Activated CD8-positive, alpha-beta T cell treated with anti-CD3 and anti-CD28 coated beads for 36 hours (primary cell): ENCODE measurements around the gene CDC42BPB. TPM values are rescaled to one million over a fixed set of nuclear protein-coding genes. Genes with fewer than 3 reads are reported as not detected.

Source experiments
- ATAC-seq: fragments of 200-7000 bp; cut with Tn5 transposase; one replicate; pipeline ENCODE4 v1.10.0; 2021; ENCODE audit warnings: mild to moderate bottlenecking, moderate library complexity
- CTCF ChIA-PET: fragments of 350-600 bp; sonication (Branson Sonifier 250); formaldehyde crosslinking; loops from one replicate; lab custom pipeline; 2021; ENCODE audit warnings: antibody characterized with exemption; lab: Charles Lee
- POLR2A ChIA-PET: fragments of 350-600 bp; sonication (Branson Sonifier 250); formaldehyde crosslinking; loops from one replicate; lab custom pipeline; 2021; ENCODE audit warnings: antibody characterized with exemption; lab: Charles Lee
- DNase-seq: peaks from one replicate; pipeline ENCODE4 v3.0.0-alpha.2; 2020
- H3K27ac Mint-ChIP-seq: one replicate; pipeline ENCODE4 v1.8.0; 2021; ENCODE audit warnings: mild to moderate bottlenecking, mixed read lengths
- H3K27me3 Mint-ChIP-seq: one replicate; pipeline ENCODE4 v1.8.0; 2021; ENCODE audit warnings: mixed read lengths
- H3K36me3 Mint-ChIP-seq: one replicate; pipeline ENCODE4 v1.8.0; 2021; ENCODE audit warnings: low read depth, mixed read lengths
- H3K4me1 Mint-ChIP-seq: one replicate; pipeline ENCODE4 v1.8.0; 2021; ENCODE audit warnings: low read depth, mixed read lengths
- H3K4me3 Mint-ChIP-seq: one replicate; pipeline ENCODE4 v1.8.0; 2021; ENCODE audit warnings: mild to moderate bottlenecking, moderate library complexity, mixed read lengths
- H3K9me3 Mint-ChIP-seq: one replicate; pipeline ENCODE4 v1.8.0; 2021; ENCODE audit warnings: mixed read lengths
- intact Hi-C: fragments of 100-400 bp; cut with micrococcal nuclease; formaldehyde crosslinking; loops from one replicate; pipeline ENCODE4 v1.10.0; 2022
- total RNA-seq, 2 experiments: library from RNA; stranded (reverse); gene quantifications; one replicate each; pipeline ENCODE4 v1.2.3, GENCODE V29; 2021
- TF ChIP-seq, protein P1 (sequence below): fragments of 200-600 bp; IDR thresholded peaks from one replicate; pipeline ENCODE4 v1.8.0; 2022; ENCODE audit warnings: antibody characterized with exemption, mild to moderate bottlenecking

Gene CDC42BPB
- total RNA-seq, 2 experiments from 2014 or later, result 0.72 to 0.96 TPM

DNA sequence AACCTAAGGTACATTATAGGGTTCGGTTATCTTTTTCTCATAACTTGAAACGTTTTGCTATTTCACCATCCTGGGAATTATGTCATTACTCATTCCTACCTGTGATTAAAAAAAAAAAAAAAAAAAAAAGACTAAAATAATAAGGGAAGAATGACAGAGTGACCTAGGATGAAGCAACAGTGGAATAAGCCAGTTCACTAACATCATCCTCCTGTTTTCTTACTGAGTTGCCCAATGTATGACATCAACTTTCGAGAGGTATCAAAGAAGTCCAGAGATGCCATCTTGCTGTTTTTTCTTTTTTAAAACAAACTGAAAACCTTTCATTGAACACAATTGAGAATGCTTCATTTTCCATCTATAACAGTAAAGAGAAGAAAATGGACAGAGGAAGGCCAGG, 92.1 kb downstream of the CDC42BPB start:
- ChIA-PET POLR2A (no interaction called here), CTCF (interaction anchor here (1.0 kb wide), 1 partner anchor 10 kb away, joined by 3 read pairs; no protein-coding TSS in a partner anchor)
- Mint-ChIP-seq H3K36me3 (no peaks in the 10 kb centered on the region), H3K27ac (no peak overlapping the region), H3K9me3 (no peaks in the 10 kb centered on the region), H3K27me3 (no peaks in the 10 kb centered on the region), H3K4me1 (no peaks in the 10 kb centered on the region), H3K4me3 (no peak overlapping the region)
- ATAC-seq (no peak), DNase-seq (no peak)
- TF ChIP-seq, protein P1, sequence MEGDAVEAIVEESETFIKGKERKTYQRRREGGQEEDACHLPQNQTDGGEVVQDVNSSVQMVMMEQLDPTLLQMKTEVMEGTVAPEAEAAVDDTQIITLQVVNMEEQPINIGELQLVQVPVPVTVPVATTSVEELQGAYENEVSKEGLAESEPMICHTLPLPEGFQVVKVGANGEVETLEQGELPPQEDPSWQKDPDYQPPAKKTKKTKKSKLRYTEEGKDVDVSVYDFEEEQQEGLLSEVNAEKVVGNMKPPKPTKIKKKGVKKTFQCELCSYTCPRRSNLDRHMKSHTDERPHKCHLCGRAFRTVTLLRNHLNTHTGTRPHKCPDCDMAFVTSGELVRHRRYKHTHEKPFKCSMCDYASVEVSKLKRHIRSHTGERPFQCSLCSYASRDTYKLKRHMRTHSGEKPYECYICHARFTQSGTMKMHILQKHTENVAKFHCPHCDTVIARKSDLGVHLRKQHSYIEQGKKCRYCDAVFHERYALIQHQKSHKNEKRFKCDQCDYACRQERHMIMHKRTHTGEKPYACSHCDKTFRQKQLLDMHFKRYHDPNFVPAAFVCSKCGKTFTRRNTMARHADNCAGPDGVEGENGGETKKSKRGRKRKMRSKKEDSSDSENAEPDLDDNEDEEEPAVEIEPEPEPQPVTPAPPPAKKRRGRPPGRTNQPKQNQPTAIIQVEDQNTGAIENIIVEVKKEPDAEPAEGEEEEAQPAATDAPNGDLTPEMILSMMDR, result no peak
- intact Hi-C loops, result no loop called here

DNA sequence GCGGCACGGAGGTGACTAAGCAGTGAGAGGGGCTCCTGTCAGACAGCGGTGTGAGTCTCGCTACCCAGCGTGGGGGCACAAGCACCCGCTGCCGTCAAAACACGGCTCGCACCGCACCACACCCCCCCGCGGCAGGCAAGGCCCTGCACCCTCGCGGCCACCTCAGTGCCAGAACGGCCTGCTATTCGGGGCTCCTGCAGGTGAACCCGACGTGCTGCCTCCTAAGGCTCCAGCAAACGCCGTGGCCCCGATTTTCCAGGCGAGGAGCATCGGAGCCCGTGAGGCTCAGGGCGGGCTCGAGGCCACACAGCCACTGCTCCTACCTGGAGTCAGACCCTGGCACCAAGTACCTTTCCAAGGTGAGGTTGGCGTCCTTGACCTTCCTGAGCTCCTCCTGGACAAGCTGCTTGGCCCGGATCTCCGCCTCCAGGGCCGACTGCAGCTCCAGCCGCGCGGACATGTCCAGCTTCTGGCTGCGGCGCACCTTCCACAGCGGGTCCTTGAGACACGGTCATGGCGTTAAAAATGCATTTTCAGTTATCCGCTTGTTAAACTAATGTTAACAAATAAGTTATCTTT, 93.1 kb downstream of the CDC42BPB start:
- Mint-ChIP-seq H3K4me3 (no peak overlapping the region), H3K27ac (no peak overlapping the region), H3K9me3 (no peaks in the 10 kb centered on the region), H3K4me1 (no peaks in the 10 kb centered on the region), H3K27me3 (no peaks in the 10 kb centered on the region), H3K36me3 (no peaks in the 10 kb centered on the region)
- intact Hi-C loops, result no loop called here
- ChIA-PET POLR2A (no interaction called here), CTCF (no interaction called here)
- no peak for ATAC-seq
- no peak for DNase-seq
- TF ChIP-seq, protein P1, result no peak

DNA sequence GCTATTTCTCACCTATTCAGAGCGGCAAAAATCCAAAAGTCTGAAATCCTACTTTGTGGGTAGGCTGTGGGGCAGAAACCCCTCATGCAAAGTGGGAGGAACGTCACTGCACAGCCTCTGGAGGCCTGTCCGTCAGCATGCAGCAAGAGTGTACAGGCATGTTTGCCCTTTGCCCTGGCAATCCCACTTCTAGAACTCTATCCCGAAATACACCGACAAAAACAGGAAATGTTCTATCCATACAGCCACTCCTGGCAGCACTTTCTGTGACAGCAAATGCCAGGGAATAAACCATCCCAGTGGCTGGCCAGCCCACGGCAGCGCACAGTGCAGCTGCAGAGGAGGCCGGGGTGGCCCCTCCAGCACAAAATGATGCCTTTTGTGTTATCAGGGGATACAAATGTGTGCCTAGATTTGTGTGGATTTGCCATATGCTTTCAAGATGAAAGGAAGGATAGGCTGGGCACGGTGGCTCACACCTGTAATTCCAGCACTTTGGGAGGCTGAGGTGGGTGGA, 95.2 kb downstream of the CDC42BPB start:
- ATAC-seq, result no peak
- Mint-ChIP-seq H3K4me1 (no peaks in the 10 kb centered on the region), H3K27ac (no peak overlapping the region), H3K4me3 (no peak overlapping the region), H3K27me3 (no peaks in the 10 kb centered on the region), H3K36me3 (no peaks in the 10 kb centered on the region), H3K9me3 (no peaks in the 10 kb centered on the region)
- intact Hi-C loops, result no loop called here
- TF ChIP-seq, protein P1, result no peak
- CTCF ChIA-PET, result no interaction called here
- no peak for DNase-seq
- POLR2A ChIA-PET, result no interaction called here

DNA sequence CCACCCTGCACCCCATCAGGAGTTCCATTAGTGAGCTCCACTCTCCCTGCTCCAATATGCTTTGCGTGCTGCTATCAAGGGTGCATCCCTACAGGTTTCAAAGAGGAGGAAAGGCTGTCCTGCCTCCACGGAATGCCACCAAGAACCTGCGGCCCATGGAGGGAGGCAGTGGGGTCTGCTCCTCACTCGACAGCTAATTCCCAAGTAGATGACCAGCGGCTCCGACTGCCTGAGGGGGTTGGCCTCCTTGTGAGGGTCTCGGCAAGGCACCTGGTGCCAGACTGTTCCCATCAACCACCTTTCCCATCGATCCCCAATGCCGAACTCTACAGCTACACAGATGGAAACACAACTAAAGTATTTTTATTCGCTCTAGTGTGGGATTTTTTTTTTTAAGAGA, 98.9 kb downstream of the CDC42BPB start:
- Mint-ChIP-seq H3K9me3 (no peaks in the 10 kb centered on the region), H3K4me1 (no peaks in the 10 kb centered on the region), H3K4me3 (no peak overlapping the region), H3K27me3 (no peaks in the 10 kb centered on the region), H3K27ac (no peak overlapping the region), H3K36me3 (no peaks in the 10 kb centered on the region)
- ChIA-PET CTCF (interaction anchor here (1.6 kb wide), 1 partner anchor 263 kb away, joined by 3 read pairs; no protein-coding TSS in a partner anchor), POLR2A (no interaction called here)
- TF ChIP-seq, protein P1, result no peak
- ATAC-seq (no peak), DNase-seq (no peak)
- intact Hi-C loops, result no loop called here

DNA sequence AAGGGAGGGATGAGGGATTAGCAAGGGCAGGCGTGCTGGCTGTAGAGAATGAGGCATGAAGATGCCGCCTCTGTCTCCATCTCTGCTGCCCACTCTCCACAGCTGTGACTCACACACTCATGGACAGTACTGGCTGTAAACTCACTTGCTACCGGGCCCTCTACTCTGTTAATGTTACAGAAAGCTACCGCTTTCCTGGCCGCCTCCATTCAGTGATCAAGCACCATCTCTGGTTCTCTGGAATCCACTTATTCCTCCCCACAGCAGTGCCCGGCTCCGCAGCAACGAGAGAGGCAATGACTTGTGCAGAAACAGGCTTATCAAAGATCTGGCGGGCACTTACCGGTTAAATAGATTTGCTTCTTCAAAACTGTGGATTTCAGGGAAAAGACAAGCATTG, 100.1 kb downstream of the CDC42BPB start:
- no peak overlapping the region for H3K4me3 Mint-ChIP-seq
- no peaks in the 10 kb centered on the region for H3K36me3 Mint-ChIP-seq
- no peaks in the 10 kb centered on the region for H3K9me3 Mint-ChIP-seq
- ATAC-seq (no peak), DNase-seq (no peak)
- intact Hi-C loops, result no loop called here
- no peak overlapping the region for H3K27ac Mint-ChIP-seq
- ChIA-PET CTCF (no interaction called here), POLR2A (no interaction called here)
- H3K4me1 Mint-ChIP-seq, result no peaks in the 10 kb centered on the region
- TF ChIP-seq, protein P1, result no peak
- no peaks in the 10 kb centered on the region for H3K27me3 Mint-ChIP-seq
